Keratinocyte (primary cell): ENCODE measurements around the gene INPP5K. TPM values are rescaled to one million over a fixed set of nuclear protein-coding genes. Genes with fewer than 3 reads are reported as not detected.

ENCODE experiments used
- DNase-seq: peaks from one replicate; pipeline ENCODE4 v3.0.0-alpha.2; 2011; ENCODE audit warnings: low read depth, missing footprints, low spot score
- FAIRE-seq: peaks from 2 replicates; lab custom pipeline; 2011; peaks lifted over from hg19 to GRCh38; lab: Jason Lieb, UNC
- H2AFZ ChIP-seq: 2 replicates; pipeline ENCODE4 v1.6.0; 2012; ENCODE audit warnings: low read length, control low read depth, inconsistent platforms; ENCODE audit not compliant: control insufficient read depth
- H3K27ac ChIP-seq: 2 replicates; pipeline ENCODE4 v1.5.1; 2011; ENCODE audit warnings: low read length; ENCODE audit not compliant: control insufficient read depth, insufficient read depth
- H3K27me3 ChIP-seq: 3 replicates; pipeline ENCODE4 v1.6.0; 2011; ENCODE audit warnings: low read length; ENCODE audit not compliant: control insufficient read depth, insufficient read depth; ENCODE audit errors: extremely low read depth
- H3K36me3 ChIP-seq, 2 experiments: 2 replicates in 1 of 2; 3 replicates in 1 of 2; pipeline ENCODE4 v1.5.1; 2011; ENCODE audit warnings: low read length in 2 of 2, mild to moderate bottlenecking in 1 of 2; ENCODE audit not compliant: control insufficient read depth in 2 of 2, insufficient read depth in 2 of 2; ENCODE audit errors: extremely low read depth in 1 of 2
- H3K4me1 ChIP-seq: 3 replicates; pipeline ENCODE4 v1.5.1; 2011; ENCODE audit warnings: low read length; ENCODE audit not compliant: control insufficient read depth, insufficient read depth; ENCODE audit errors: extremely low read depth
- H3K4me2 ChIP-seq: 3 replicates; pipeline ENCODE4 v1.6.0; 2011; ENCODE audit warnings: low read depth, low read length; ENCODE audit not compliant: control insufficient read depth, insufficient read depth; ENCODE audit errors: extremely low read depth
- H3K4me3 ChIP-seq, 3 experiments: fragments of 200-600 bp in 1 of 3; sonication (generic) in 1 of 3; 2 replicates in 2 of 3; 3 replicates in 1 of 3; pipeline ENCODE4 v1.5.1; 2011 to 2016; ENCODE audit warnings: low read length in 3 of 3, mild to moderate bottlenecking in 3 of 3, control low read depth in 2 of 3, inconsistent platforms in 1 of 3, low read depth in 1 of 3, mixed read lengths in 1 of 3, mixed run types in 1 of 3, moderate library complexity in 1 of 3; ENCODE audit not compliant: control insufficient read depth in 2 of 3, insufficient read depth in 2 of 3; ENCODE audit errors: extremely low read depth in 1 of 3
- H3K79me2 ChIP-seq: 2 replicates; pipeline ENCODE4 v1.6.0; 2012; ENCODE audit warnings: low read length; ENCODE audit not compliant: control insufficient read depth, insufficient read depth
- H3K9ac ChIP-seq: 3 replicates; pipeline ENCODE4 v1.6.0; 2011; ENCODE audit warnings: low read length; ENCODE audit not compliant: control insufficient read depth, insufficient read depth; ENCODE audit errors: extremely low read depth
- H3K9me1 ChIP-seq: 3 replicates; pipeline ENCODE4 v1.6.0; 2011; ENCODE audit warnings: low read length; ENCODE audit not compliant: control insufficient read depth, insufficient read depth; ENCODE audit errors: extremely low read depth
- H3K9me3 ChIP-seq: 2 replicates; pipeline ENCODE4 v1.5.1; 2012; ENCODE audit warnings: low read depth, low read length; ENCODE audit not compliant: control insufficient read depth
- H4K20me1 ChIP-seq: 3 replicates; pipeline ENCODE4 v1.6.0; 2011; ENCODE audit warnings: low read length; ENCODE audit not compliant: control insufficient read depth, insufficient read depth; ENCODE audit errors: extremely low read depth
- CTCF ChIP-seq, 3 experiments: IDR thresholded peaks in 1 of 3; conservative IDR thresholded peaks in 1 of 3; optimal IDR thresholded peaks in 1 of 3; 2 replicates in 2 of 3; 3 replicates in 1 of 3; pipeline versions ENCODE3 to v1.5.1; 2011; ENCODE audit warnings: low read length in 3 of 3, mild to moderate bottlenecking in 3 of 3, moderate library complexity in 2 of 3, control low read depth in 1 of 3, inconsistent platforms in 1 of 3; ENCODE audit not compliant: insufficient read depth in 2 of 3; ENCODE audit errors: extremely low read depth in 1 of 3
- EZH2 ChIP-seq: IDR thresholded peaks from one replicate; pipeline ENCODE4 v1.6.1; 2012; ENCODE audit warnings: inconsistent platforms, mild to moderate bottlenecking, low read length, moderate library complexity
- dilution Hi-C: fragments of 300-500 bp; cut with MboI; formaldehyde crosslinking; loops from one replicate; pipeline ENCODE4 v1.7.0; 2020; ENCODE audit warnings: low sequenced_read_pairs; ENCODE audit not compliant: extremely low pct_ligation_motif_present
- polyA plus RNA-seq, 5 experiments: library from polyadenylated mRNA; depleted of rRNA in 3 of 5; stranded (reverse) in 3 of 5; stranded (forward) in 1 of 5; unstranded in 1 of 5; fragments of >200 nt; gene quantifications; 1 replicate in 1 of 5; 2 replicates in 3 of 5; 3 replicates in 1 of 5; pipeline versions ENCODE4 v1.2.1 to v1.2.3, GENCODE V29; 2011 to 2012; ENCODE audit warnings: missing spikeins in 2 of 5, low read depth in 1 of 5, low replicate concordance in 1 of 5

The INPP5K gene
- polyA plus RNA-seq, 1 donor (not counting 4 experiments of a cell fraction or from before 2014, with no cell fraction given): 23.0 TPM

- DNase-seq: no peak
- Histone ChIP-seq H3K9me3 (no peaks in the 10 kb centered on the region), H3K27ac (no peak overlapping the region), H2AFZ (no peak overlapping the region), H3K27me3 (peaks cover 3% of the 10 kb centered on the region), H3K36me3 (peaks cover 11 to 16% of the 10 kb centered on the region in 2 experiments), H3K9me1 (no peaks in the 10 kb centered on the region), H3K79me2 (peaks cover 47% of the 10 kb centered on the region), H4K20me1 (peaks cover 14% of the 10 kb centered on the region), H3K4me2 (no peak overlapping the region), H3K4me3 (no peak overlapping the region), H3K4me1 (peaks cover 20% of the 10 kb centered on the region), H3K9ac (no peak overlapping the region)
- FAIRE-seq: no peak
- dilution Hi-C loops: no loop called here
- no peak for TF ChIP-seq EZH2
- no peak for TF ChIP-seq CTCF (optimal IDR thresholded peaks at IDR 0.05 in 1 of 3, IDR thresholded peaks at IDR 0.05 in 1 of 3, conservative IDR thresholded peaks at IDR 0.05 in 1 of 3; ENCODE audit: extremely low read depth in 1 of 3, insufficient read depth in 2 of 3, low read length in 3 of 3)
Observed at GRCh38 chr17:1559047-1560043, 42.9 kb upstream of the INPP5K start.

GRCh38 chr17:1558401-1558800 is 42.0 kb upstream of the INPP5K start:
- DNase-seq (no peak), FAIRE-seq (no peak)
- H3K27ac ChIP-seq: no peak overlapping the region
- H4K20me1 ChIP-seq: peaks cover 14% of the 10 kb centered on the region
- TF ChIP-seq EZH2: no peak
- no peak for TF ChIP-seq CTCF (optimal IDR thresholded peaks at IDR 0.05 in 1 of 3, IDR thresholded peaks at IDR 0.05 in 1 of 3, conservative IDR thresholded peaks at IDR 0.05 in 1 of 3; ENCODE audit: extremely low read depth in 1 of 3, insufficient read depth in 2 of 3, low read length in 3 of 3)
- no peak overlapping the region for H3K9ac ChIP-seq
- no peak overlapping the region for H2AFZ ChIP-seq
- H3K4me1 ChIP-seq: peaks cover 20% of the 10 kb centered on the region
- dilution Hi-C loops: no loop called here
- H3K27me3 ChIP-seq: peaks cover under 1% of the 10 kb centered on the region
- H3K36me3 ChIP-seq: peaks cover 15 to 16% of the 10 kb centered on the region in 2 experiments
- no peak overlapping the region for H3K4me2 ChIP-seq
- H3K79me2 ChIP-seq: peaks cover 49% of the 10 kb centered on the region
- H3K9me3 ChIP-seq: no peaks in the 10 kb centered on the region
- no peak overlapping the region for H3K4me3 ChIP-seq
- H3K9me1 ChIP-seq: no peaks in the 10 kb centered on the region
